Measurements from ENCODE around the gene GSC2.

Gene GSC2

DNA sequence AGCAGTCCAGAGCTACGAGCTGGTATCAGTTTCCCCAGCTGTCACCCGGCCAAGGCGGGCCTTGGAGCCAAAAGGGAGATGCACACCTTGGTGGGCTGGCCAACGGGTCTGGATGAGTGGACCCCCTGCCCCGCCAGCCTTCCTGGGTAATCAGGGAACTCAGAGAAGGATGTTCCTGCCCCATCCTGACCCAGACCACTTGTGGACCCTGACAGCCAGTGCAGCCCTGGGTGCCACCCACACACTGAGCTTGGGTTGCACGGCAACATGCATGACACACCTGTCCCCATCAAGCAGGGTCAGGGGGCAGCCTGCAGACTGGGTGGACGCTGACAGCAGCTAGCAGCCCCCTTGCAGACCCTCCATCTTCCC lies 19.8 kb upstream of the GSC2 start:
- no peak overlapping the region for H2BK120ac ChIP-seq (ENCODE audit: low read depth, low read length)
- no peak overlapping the region for H3K18ac ChIP-seq (ENCODE audit: low read length)
- peaks cover 17% of the 10 kb centered on the region for H3K27me3 ChIP-seq (ENCODE audit: insufficient read depth, low read length, poor library complexity)
- no CpG with 5 or more reads among the region's 7 CpGs for WGBS (ENCODE audit: extremely low coverage, insufficient coverage, low lambda C conversion rate)
- no peak overlapping the region for H2BK15ac ChIP-seq (replicated peaks; ENCODE audit: low read depth)
- H3K4ac ChIP-seq (ENCODE audit: low read depth, low read length), result no peak overlapping the region
- no peak overlapping the region for H2BK5ac ChIP-seq (ENCODE audit: low read length)
- H3K56ac ChIP-seq (ENCODE audit: low read length), result no peak overlapping the region
- no peak overlapping the region for H3K9ac ChIP-seq (ENCODE audit: low read length)
- no peak overlapping the region for H3K23ac ChIP-seq (ENCODE audit: low read length)
- H3K27ac ChIP-seq (ENCODE audit: low read depth, low read length), result no peak overlapping the region
- H3K4me2 ChIP-seq (ENCODE audit: low read length), result no peak overlapping the region
- H2AK5ac ChIP-seq (ENCODE audit: low read length), result no peak overlapping the region
- H3K79me1 ChIP-seq (ENCODE audit: low read length), result peaks cover 19% of the 10 kb centered on the region
- H3K4me1 ChIP-seq (ENCODE audit: control insufficient read depth, low read depth, low read length), result peaks cover 10% of the 10 kb centered on the region
- H3K4me3 ChIP-seq (ENCODE audit: low read length), result no peak overlapping the region
- no peak overlapping the region for H4K5ac ChIP-seq (ENCODE audit: low read length)
- no peak overlapping the region for H4K8ac ChIP-seq (ENCODE audit: low read depth, low read length)
- H3K36me3 ChIP-seq (ENCODE audit: control insufficient read depth, insufficient read depth, low read length), result no peaks in the 10 kb centered on the region
- no peak for DNase-seq
- H3K79me2 ChIP-seq (ENCODE audit: control insufficient read depth, insufficient read depth, low read length), result peaks cover 18% of the 10 kb centered on the region

DNA sequence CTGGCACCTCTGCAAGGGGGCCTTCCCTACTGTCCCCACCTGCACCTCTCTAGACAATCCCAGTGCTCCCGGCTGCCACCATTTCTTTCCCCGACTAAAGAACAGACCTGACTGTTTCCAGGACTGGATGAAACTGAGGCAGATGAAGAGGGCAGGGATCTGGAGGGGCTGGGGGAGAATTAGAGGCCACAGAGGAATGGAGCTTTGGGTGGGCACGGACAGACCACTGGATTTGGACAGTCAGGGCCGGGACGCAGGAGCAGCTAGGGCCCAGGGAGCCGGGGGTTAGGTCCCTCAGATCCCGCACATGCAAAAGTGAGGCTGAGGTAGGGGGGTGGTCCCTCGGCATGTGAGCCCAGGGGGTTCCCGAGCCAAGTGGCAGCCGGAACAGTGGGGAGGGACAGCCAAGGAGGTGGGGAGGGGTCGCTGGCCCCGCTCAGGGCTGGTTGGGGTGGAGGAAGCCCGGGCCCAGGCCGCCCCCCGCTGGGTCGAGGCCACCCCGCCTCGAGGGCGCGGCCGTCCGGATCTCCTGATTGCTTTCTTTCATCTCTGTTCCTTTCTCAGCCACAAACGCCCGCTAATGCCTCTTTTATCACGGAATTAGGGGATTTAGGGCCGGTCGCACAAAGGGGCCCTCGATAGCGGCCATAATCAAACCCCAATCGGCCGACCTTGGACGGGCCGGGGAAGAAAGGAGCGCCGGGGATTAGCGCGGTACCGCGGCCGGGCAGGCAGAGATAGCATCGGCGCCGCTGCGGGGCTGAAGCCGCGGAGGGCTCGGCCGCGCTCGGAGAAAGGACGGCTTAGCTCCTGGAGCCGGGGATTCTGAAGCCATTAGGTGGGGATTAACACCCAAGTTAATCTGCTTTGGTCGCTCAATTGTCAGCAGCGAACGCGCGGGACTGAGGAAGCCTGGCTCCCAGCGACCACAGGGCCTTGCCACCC lies 19.2 kb upstream of the GSC2 start:
- H2BK15ac ChIP-seq (replicated peaks; ENCODE audit: low read depth), result no peak overlapping the region
- H3K9ac ChIP-seq (ENCODE audit: low read length), result no peak overlapping the region
- peaks cover 18% of the 10 kb centered on the region for H3K79me2 ChIP-seq (ENCODE audit: control insufficient read depth, insufficient read depth, low read length)
- H3K27me3 ChIP-seq (ENCODE audit: insufficient read depth, low read length, poor library complexity), result peaks cover 17% of the 10 kb centered on the region
- peaks cover 15% of the 10 kb centered on the region for H3K79me1 ChIP-seq (ENCODE audit: low read length)
- peak; percentile 51 for DNase-seq
- H2AK5ac ChIP-seq (ENCODE audit: low read length), result no peak overlapping the region
- no peak overlapping the region for H3K18ac ChIP-seq (ENCODE audit: low read length)
- no peak overlapping the region for H4K8ac ChIP-seq (ENCODE audit: low read depth, low read length)
- WGBS (ENCODE audit: extremely low coverage, insufficient coverage, low lambda C conversion rate), result no CpG with 5 or more reads among the region's 58 CpGs
- peaks cover 8% of the 10 kb centered on the region for H3K4me1 ChIP-seq (ENCODE audit: control insufficient read depth, low read depth, low read length)
- peak overlapping the region; percentile 8 for H3K4me2 ChIP-seq (ENCODE audit: low read length)
- H3K23ac ChIP-seq (ENCODE audit: low read length), result no peak overlapping the region
- no peak overlapping the region for H4K5ac ChIP-seq (ENCODE audit: low read length)
- no peak overlapping the region for H3K4me3 ChIP-seq (ENCODE audit: low read length)
- no peak overlapping the region for H3K4ac ChIP-seq (ENCODE audit: low read depth, low read length)
- H2BK120ac ChIP-seq (ENCODE audit: low read depth, low read length), result no peak overlapping the region
- peak overlapping the region; percentile 65 for H3K56ac ChIP-seq (ENCODE audit: low read length)
- H3K36me3 ChIP-seq (ENCODE audit: control insufficient read depth, insufficient read depth, low read length), result no peaks in the 10 kb centered on the region
- H3K27ac ChIP-seq (ENCODE audit: low read depth, low read length), result no peak overlapping the region
- H2BK5ac ChIP-seq (ENCODE audit: low read length), result no peak overlapping the region

DNA sequence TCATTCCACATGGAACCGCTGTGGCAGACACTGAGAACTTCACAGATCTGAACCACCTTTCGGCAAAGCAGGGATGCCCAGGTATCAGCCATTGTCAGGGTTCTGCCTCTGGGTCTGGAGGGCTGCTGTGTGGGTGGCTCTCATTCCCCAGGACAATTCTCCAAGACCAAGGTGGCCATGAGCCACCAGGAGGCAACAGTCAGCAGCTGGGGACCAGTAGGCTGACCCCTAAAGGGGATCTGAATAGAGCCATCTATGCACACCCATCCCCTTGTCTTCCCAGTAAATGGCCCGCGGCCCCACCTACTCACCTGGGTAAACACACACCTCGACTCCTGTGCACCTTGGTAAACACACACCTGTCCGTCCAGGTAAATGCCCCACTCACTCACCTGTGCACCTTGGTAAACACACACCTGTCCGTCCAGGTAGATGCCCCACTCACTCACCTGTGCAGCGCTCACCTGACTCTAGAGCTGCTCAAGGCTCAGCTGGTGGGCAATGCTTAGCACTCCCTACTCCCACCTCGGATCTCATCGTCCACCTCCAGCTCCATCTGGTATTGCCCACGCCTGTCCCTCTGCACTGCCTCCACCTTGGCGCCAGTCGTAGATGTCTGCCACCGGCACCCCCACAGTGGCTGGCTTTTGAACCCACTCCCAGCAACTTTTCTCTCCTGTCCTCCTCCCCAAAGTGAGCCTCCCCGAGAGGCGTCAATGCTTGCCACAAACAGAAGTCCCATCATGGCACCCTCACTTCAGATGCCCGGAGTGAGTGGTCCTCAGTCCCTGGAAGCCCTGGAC lies 18.2 kb upstream of the GSC2 start:
- no peak overlapping the region for H3K9ac ChIP-seq (ENCODE audit: low read length)
- no peaks in the 10 kb centered on the region for H3K36me3 ChIP-seq (ENCODE audit: control insufficient read depth, insufficient read depth, low read length)
- H3K27me3 ChIP-seq (ENCODE audit: insufficient read depth, low read length, poor library complexity), result peaks cover 17% of the 10 kb centered on the region
- H3K4me3 ChIP-seq (ENCODE audit: low read length), result no peak overlapping the region
- H3K4me1 ChIP-seq (ENCODE audit: control insufficient read depth, low read depth, low read length), result peaks cover 5% of the 10 kb centered on the region
- no peak overlapping the region for H2BK120ac ChIP-seq (ENCODE audit: low read depth, low read length)
- no peak overlapping the region for H3K23ac ChIP-seq (ENCODE audit: low read length)
- H2BK15ac ChIP-seq (replicated peaks; ENCODE audit: low read depth), result no peak overlapping the region
- no peak overlapping the region for H4K8ac ChIP-seq (ENCODE audit: low read depth, low read length)
- peaks cover 10% of the 10 kb centered on the region for H3K79me1 ChIP-seq (ENCODE audit: low read length)
- H3K18ac ChIP-seq (ENCODE audit: low read length), result no peak overlapping the region
- no peak overlapping the region for H3K27ac ChIP-seq (ENCODE audit: low read depth, low read length)
- no peak for DNase-seq
- no peak overlapping the region for H3K4me2 ChIP-seq (ENCODE audit: low read length)
- H3K4ac ChIP-seq (ENCODE audit: low read depth, low read length), result no peak overlapping the region
- H3K56ac ChIP-seq (ENCODE audit: low read length), result no peak overlapping the region
- H4K5ac ChIP-seq (ENCODE audit: low read length), result no peak overlapping the region
- H2AK5ac ChIP-seq (ENCODE audit: low read length), result no peak overlapping the region
- no peak overlapping the region for H2BK5ac ChIP-seq (ENCODE audit: low read length)
- WGBS (ENCODE audit: extremely low coverage, insufficient coverage, low lambda C conversion rate), result no CpG with 5 or more reads among the region's 17 CpGs
- H3K79me2 ChIP-seq (ENCODE audit: control insufficient read depth, insufficient read depth, low read length), result peaks cover 17% of the 10 kb centered on the region

DNA sequence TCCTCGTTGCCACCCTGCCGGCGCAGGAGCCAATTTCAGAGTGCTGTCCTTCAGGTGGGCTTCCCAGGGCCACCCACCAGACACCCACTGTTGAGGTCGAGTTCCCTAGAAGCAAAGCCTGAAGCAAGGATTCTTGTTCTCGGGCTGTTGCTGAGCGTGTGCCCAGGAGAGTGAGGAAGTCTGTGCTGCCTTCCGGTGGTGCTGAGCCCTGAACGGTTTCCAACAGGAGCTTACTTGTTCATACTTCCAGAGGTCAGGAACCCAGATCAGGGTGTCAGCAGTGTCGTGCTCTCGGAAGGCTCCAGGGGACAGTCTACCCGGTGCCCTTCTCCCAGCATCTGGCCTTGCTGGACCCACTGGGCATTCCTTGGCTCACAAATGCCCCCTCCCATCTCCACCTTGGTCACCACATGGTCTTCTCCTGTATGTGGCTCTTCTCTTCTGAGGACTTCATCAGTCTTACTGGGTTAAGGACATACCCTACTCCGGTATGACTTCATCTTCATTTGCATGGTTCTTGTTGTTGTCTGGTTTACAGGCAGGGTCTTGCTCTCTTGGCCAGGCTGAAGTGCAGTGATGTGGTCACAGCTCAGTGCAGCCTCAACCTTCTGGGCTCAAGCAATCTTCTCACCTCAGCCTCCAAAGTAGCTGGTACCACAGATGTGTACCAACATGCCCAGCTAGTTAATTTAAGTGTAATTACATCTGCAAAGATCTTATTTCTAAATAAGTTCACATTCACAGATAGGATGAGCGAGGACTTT lies 17.2 kb upstream of the GSC2 start:
- Histone ChIP-seq H3K27me3 (ENCODE audit: insufficient read depth, low read length, poor library complexity) (peaks cover 17% of the 10 kb centered on the region), H3K79me2 (ENCODE audit: control insufficient read depth, insufficient read depth, low read length) (peaks cover 7% of the 10 kb centered on the region), H3K27ac (ENCODE audit: low read depth, low read length) (no peak overlapping the region), H2BK5ac (ENCODE audit: low read length) (no peak overlapping the region), H2BK15ac (replicated peaks; ENCODE audit: low read depth) (no peak overlapping the region), H3K56ac (ENCODE audit: low read length) (no peak overlapping the region), H4K8ac (ENCODE audit: low read depth, low read length) (no peak overlapping the region), H3K4me1 (ENCODE audit: control insufficient read depth, low read depth, low read length) (peaks cover under 1% of the 10 kb centered on the region), H3K4ac (ENCODE audit: low read depth, low read length) (no peak overlapping the region), H3K9ac (ENCODE audit: low read length) (no peak overlapping the region), H4K5ac (ENCODE audit: low read length) (no peak overlapping the region), H3K23ac (ENCODE audit: low read length) (no peak overlapping the region), H3K18ac (ENCODE audit: low read length) (no peak overlapping the region), H2AK5ac (ENCODE audit: low read length) (no peak overlapping the region), H2BK120ac (ENCODE audit: low read depth, low read length) (no peak overlapping the region), H3K4me3 (ENCODE audit: low read length) (no peak overlapping the region), H3K4me2 (ENCODE audit: low read length) (no peak overlapping the region), H3K36me3 (ENCODE audit: control insufficient read depth, insufficient read depth, low read length) (no peaks in the 10 kb centered on the region), H3K79me1 (ENCODE audit: low read length) (peaks cover 4% of the 10 kb centered on the region)
- no peak for DNase-seq
- no CpG with 5 or more reads among the region's 13 CpGs for WGBS (ENCODE audit: extremely low coverage, insufficient coverage, low lambda C conversion rate)

DNA sequence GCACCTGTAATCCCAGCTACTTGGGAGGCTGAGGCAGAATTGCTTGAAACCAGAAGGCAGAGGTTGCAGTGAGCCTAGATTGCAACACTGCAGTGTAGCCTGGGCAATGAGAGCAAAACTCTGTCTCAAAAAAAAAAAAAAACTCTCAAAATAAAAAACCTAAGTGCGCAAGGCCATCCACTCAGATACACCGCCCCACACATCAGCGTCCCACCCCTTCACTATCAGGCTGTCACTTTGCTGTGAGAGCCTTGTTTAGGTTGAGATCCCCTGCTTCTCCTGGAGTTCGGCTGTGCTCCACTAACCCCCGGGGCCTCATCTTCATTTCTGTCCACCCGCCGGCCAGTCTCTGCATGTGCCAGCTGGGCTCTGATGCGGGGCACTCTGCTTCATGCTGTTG lies 16.3 kb upstream of the GSC2 start:
- Histone ChIP-seq H4K8ac (ENCODE audit: low read depth, low read length) (no peak overlapping the region), H3K18ac (ENCODE audit: low read length) (no peak overlapping the region), H2AK5ac (ENCODE audit: low read length) (no peak overlapping the region), H3K9ac (ENCODE audit: low read length) (no peak overlapping the region), H4K5ac (ENCODE audit: low read length) (no peak overlapping the region), H3K4me2 (ENCODE audit: low read length) (no peak overlapping the region), H3K27me3 (ENCODE audit: insufficient read depth, low read length, poor library complexity) (peaks cover 17% of the 10 kb centered on the region), H3K79me2 (ENCODE audit: control insufficient read depth, insufficient read depth, low read length) (no peaks in the 10 kb centered on the region), H3K36me3 (ENCODE audit: control insufficient read depth, insufficient read depth, low read length) (no peaks in the 10 kb centered on the region), H3K27ac (ENCODE audit: low read depth, low read length) (no peak overlapping the region), H3K4me3 (ENCODE audit: low read length) (no peak overlapping the region), H2BK120ac (ENCODE audit: low read depth, low read length) (no peak overlapping the region), H3K4ac (ENCODE audit: low read depth, low read length) (no peak overlapping the region), H3K79me1 (ENCODE audit: low read length) (no peaks in the 10 kb centered on the region), H2BK5ac (ENCODE audit: low read length) (no peak overlapping the region), H3K56ac (ENCODE audit: low read length) (no peak overlapping the region), H2BK15ac (replicated peaks; ENCODE audit: low read depth) (no peak overlapping the region), H3K23ac (ENCODE audit: low read length) (no peak overlapping the region), H3K4me1 (ENCODE audit: control insufficient read depth, low read depth, low read length) (no peaks in the 10 kb centered on the region)
- no CpG with 5 or more reads among the region's 8 CpGs for WGBS (ENCODE audit: extremely low coverage, insufficient coverage, low lambda C conversion rate)
- DNase-seq, result no peak

All from mesendoderm (in vitro differentiated cells).